Thyroid gland (tissue), 4 donors: ENCODE data around the gene C17orf50.

Experiments used
- CTCF ChIP-seq, 6 experiments: fragments of 200-600 bp in 3 of 6; fragments of 450-650 bp in 3 of 6; sonication (generic) in 3 of 6; IDR thresholded peaks; one replicate each; pipeline ENCODE4 v1.5.1; 2016 to 2019; ENCODE audit warnings: antibody characterized with exemption in 6 of 6, mild to moderate bottlenecking in 2 of 6, inconsistent platforms in 1 of 6, moderate library complexity in 1 of 6
- POLR2A ChIP-seq, 2 donors: fragments of 450-650 bp; IDR thresholded peaks; one replicate each; pipeline ENCODE4 v1.6.1; 2017; ENCODE audit warnings: antibody characterized with exemption in 2 of 2, mild to moderate bottlenecking in 2 of 2, moderate library complexity in 1 of 2

GRCh38 chr17:35757243-35757642 lies 3.4 kb upstream of the C17orf50 start:
- TF ChIP-seq CTCF (IDR thresholded peaks at IDR 0.05) (no peak), POLR2A (IDR thresholded peaks at IDR 0.05) (no peak)
